T-cell (primary cell): ENCODE results near the gene CCL25. TPM values are rescaled to one million over a fixed set of nuclear protein-coding genes. Genes with fewer than 3 reads are reported as not detected.

ENCODE experiments used
- ATAC-seq, 4 experiments: fragments of 200-7000 bp in 3 of 4; fragments of 150-1000 bp in 1 of 4; cut with Tn5 transposase; replicated peaks in 1 of 4; 1 replicate in 3 of 4; 2 replicates in 1 of 4; pipeline ENCODE4 v1.10.0; 2021; ENCODE audit warnings: moderate library complexity in 3 of 4, mild to moderate bottlenecking in 2 of 4, moderate number of reproducible peaks in 1 of 4
- CTCF ChIA-PET, 2 donors: fragments of 300-600 bp; sonication (Branson Sonifier 250); formaldehyde crosslinking; loops; one replicate each; lab custom pipeline; 2022; ENCODE audit warnings: antibody characterized with exemption in 2 of 2; lab: Charles Lee
- POLR2A ChIA-PET, 2 donors: fragments of 300-600 bp; sonication (Branson Sonifier 250); formaldehyde crosslinking; loops; one replicate each; lab custom pipeline; 2022; ENCODE audit warnings: antibody characterized with exemption in 2 of 2; lab: Charles Lee
- DNase-seq, 35 experiments: peaks; one replicate each; pipeline versions ENCODE4 v3.0.0 to v3.0.0-alpha.2; 2013 to 2023
- H3K27ac ChIP-seq: one replicate; pipeline ENCODE4 v1.5.1; 2013; ENCODE audit warnings: low read length
- H3K27me3 ChIP-seq, 2 experiments: replicated peaks in 1 of 2; 1 replicate in 1 of 2; 2 replicates in 1 of 2; pipeline versions ENCODE4 v1.6.1 to v1.7.0; 2013; ENCODE audit warnings: low read length in 1 of 2, mixed read lengths in 1 of 2; ENCODE audit not compliant: control insufficient read depth in 2 of 2, insufficient read depth in 2 of 2; ENCODE audit errors: extremely low read depth in 1 of 2
- H3K36me3 ChIP-seq, 2 donors: 1 replicate in 1 of 2; 2 replicates in 1 of 2; pipeline versions ENCODE4 v1.6.1 to v1.7.0; 2013; ENCODE audit warnings: low read length in 1 of 2; ENCODE audit not compliant: control insufficient read depth in 2 of 2, insufficient read depth in 1 of 2; ENCODE audit errors: extremely low read depth in 1 of 2
- H3K4me1 ChIP-seq, 2 experiments: 1 replicate in 1 of 2; 2 replicates in 1 of 2; pipeline versions ENCODE4 v1.6.1 to v1.7.0; 2013; ENCODE audit warnings: low read length in 2 of 2, mixed read lengths in 1 of 2; ENCODE audit not compliant: insufficient read depth in 2 of 2, control insufficient read depth in 1 of 2; ENCODE audit errors: extremely low read depth in 1 of 2
- H3K4me3 ChIP-seq, 2 donors: 1 replicate in 1 of 2; 2 replicates in 1 of 2; pipeline versions ENCODE4 v1.5.1 to v1.7.0; 2013; ENCODE audit warnings: mild to moderate bottlenecking in 2 of 2, low read length in 1 of 2, moderate library complexity in 1 of 2; ENCODE audit not compliant: control insufficient read depth in 1 of 2; ENCODE audit errors: extremely low read depth in 1 of 2
- H3K9me3 ChIP-seq: 2 replicates; pipeline ENCODE4 v1.7.0; 2013
- H3K27ac Mint-ChIP-seq, 2 donors: one replicate each; pipeline ENCODE4 v1.8.0; 2020 to 2021; ENCODE audit warnings: mild to moderate bottlenecking in 2 of 2, mixed read lengths in 2 of 2
- H3K27me3 Mint-ChIP-seq, 2 donors: one replicate each; pipeline ENCODE4 v1.8.0; 2021 to 2022; ENCODE audit warnings: mixed read lengths in 2 of 2
- H3K36me3 Mint-ChIP-seq: one replicate; pipeline ENCODE4 v1.8.0; 2021; ENCODE audit warnings: mixed read lengths
- H3K4me1 Mint-ChIP-seq, 3 donors: one replicate each; pipeline ENCODE4 v1.8.0; 2020 to 2022; ENCODE audit warnings: mixed read lengths in 3 of 3, mild to moderate bottlenecking in 1 of 3
- H3K4me3 Mint-ChIP-seq, 3 donors: one replicate each; pipeline ENCODE4 v1.8.0; 2020 to 2022; ENCODE audit warnings: mild to moderate bottlenecking in 3 of 3, mixed read lengths in 3 of 3, moderate library complexity in 3 of 3
- H3K9me3 Mint-ChIP-seq, 3 donors: one replicate each; pipeline ENCODE4 v1.8.0; 2020 to 2022; ENCODE audit warnings: mixed read lengths in 3 of 3
- WGBS: methylation state at CpG from one replicate; pipeline ENCODE4 v1.1.5; 2013; ENCODE audit warnings: missing lambda C conversion rate; ENCODE audit not compliant: insufficient coverage; 5-methylcytosine and 5-hydroxymethylcytosine counted together
- total RNA-seq, 35 experiments: library from RNA in 6 of 35; stranded (reverse) in 6 of 35; fragments of 120-200 nt in 1 of 35; gene quantifications; one replicate each; pipeline versions ENCODE4 v1.2.1 to v1.2.4 and lab custom pipeline; 2013 to 2026

CCL25 gene
- total RNA-seq = 1 to 10 TPM in 1 of 5 donors, not detected in 4; 1.4 TPM
- total RNA-seq (2013) = not detected
- 0 to 0.13 (median 0) reads per million in 29 experiments for total RNA-seq (lab: John Stamatoyannopoulos, UW)

GRCh38 chr19:8052464-8052859 is at the start of gene CCL25:
CCL25 (plus strand) TSS chr19:8052760; CDS start chr19:8053050, 290 bp downstream.
- 82% methylated on average over 6 of the region's 7 CpGs for WGBS
- CTCF ChIA-PET = no interaction called here

DNA sequence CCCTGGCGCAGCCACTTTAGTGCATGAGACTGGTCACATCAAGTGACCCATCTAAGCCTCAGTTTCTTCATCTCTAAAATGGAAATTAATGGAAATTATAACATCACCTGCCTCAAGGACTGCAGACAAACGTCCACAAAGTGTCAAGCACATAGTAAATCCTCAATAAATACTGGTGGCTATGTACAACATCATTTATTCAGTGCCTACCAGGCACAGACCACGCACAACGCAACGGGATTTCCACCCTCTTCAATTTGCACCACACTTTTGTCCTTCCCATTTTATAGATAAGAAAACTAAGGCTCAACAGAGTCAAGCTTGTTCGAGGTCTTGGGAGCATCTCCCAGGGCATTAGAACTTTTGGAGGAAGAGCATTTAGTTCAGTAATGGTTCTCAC is 48.6 kb upstream of the CCL25 start:
- H3K9me3 Mint-ChIP-seq = no peaks in the 10 kb centered on the region
- WGBS = no CpG with 5 or more reads among the region's 6 CpGs
- DNase-seq (no peak), ATAC-seq (no peak)
- H3K27ac Mint-ChIP-seq = peak overlapping the region; percentile 71 to 72
- H3K4me1 ChIP-seq = peaks cover 10 to 56% of the 10 kb centered on the region in 2 experiments
- CTCF ChIA-PET = interaction anchor here in 1 of 2 donors (0.8 kb wide), 1 partner anchor 31 kb away, joined by 3 read pairs; no protein-coding TSS in a partner anchor
- peaks cover 0 to 6% of the 10 kb centered on the region in 2 donors for H3K36me3 ChIP-seq
- H3K36me3 Mint-ChIP-seq = peaks cover 4% of the 10 kb centered on the region
- no peaks in the 10 kb centered on the region for H3K27me3 Mint-ChIP-seq
- H3K4me1 Mint-ChIP-seq = peaks cover 45 to 52% (median 46%) of the 10 kb centered on the region in 3 donors
- no peaks in the 10 kb centered on the region for H3K9me3 ChIP-seq
- no peak overlapping the region for H3K27ac ChIP-seq
- peak overlapping the region in 1 of 2 donors; percentile 54 for H3K4me3 ChIP-seq
- no peaks in the 10 kb centered on the region for H3K27me3 ChIP-seq
- peak overlapping the region; percentile 87 to 90 (median 89) for H3K4me3 Mint-ChIP-seq
- POLR2A ChIA-PET = no interaction called here

More at GRCh38 chr19:8052464-8052859, at the start of gene CCL25:
- H3K27ac ChIP-seq = no peak within 1 kb of the TSS
- H3K4me1 Mint-ChIP-seq = peaks cover 13 to 17% (median 16%) of the 10 kb centered on the region in 3 donors
- H3K4me3 Mint-ChIP-seq = peak within 1 kb of the TSS in 1 of 3 donors; percentile 32
- DNase-seq = no peak
- no peaks in the 10 kb centered on the region for H3K27me3 Mint-ChIP-seq
- H3K27ac Mint-ChIP-seq = peak within 1 kb of the TSS; percentile 1 to 85
- no peaks in the 10 kb centered on the region for H3K9me3 ChIP-seq
- H3K4me3 ChIP-seq = no peak within 1 kb of the TSS
- POLR2A ChIA-PET = no interaction called here
- no peaks in the 10 kb centered on the region for H3K36me3 Mint-ChIP-seq
- no peaks in the 10 kb centered on the region for H3K36me3 ChIP-seq
- H3K27me3 ChIP-seq = peaks cover 0 to 14% of the 10 kb centered on the region in 2 experiments
- peaks cover 0 to 22% of the 10 kb centered on the region in 2 experiments for H3K4me1 ChIP-seq
- no peaks in the 10 kb centered on the region for H3K9me3 Mint-ChIP-seq
- ATAC-seq = no peak

DNA sequence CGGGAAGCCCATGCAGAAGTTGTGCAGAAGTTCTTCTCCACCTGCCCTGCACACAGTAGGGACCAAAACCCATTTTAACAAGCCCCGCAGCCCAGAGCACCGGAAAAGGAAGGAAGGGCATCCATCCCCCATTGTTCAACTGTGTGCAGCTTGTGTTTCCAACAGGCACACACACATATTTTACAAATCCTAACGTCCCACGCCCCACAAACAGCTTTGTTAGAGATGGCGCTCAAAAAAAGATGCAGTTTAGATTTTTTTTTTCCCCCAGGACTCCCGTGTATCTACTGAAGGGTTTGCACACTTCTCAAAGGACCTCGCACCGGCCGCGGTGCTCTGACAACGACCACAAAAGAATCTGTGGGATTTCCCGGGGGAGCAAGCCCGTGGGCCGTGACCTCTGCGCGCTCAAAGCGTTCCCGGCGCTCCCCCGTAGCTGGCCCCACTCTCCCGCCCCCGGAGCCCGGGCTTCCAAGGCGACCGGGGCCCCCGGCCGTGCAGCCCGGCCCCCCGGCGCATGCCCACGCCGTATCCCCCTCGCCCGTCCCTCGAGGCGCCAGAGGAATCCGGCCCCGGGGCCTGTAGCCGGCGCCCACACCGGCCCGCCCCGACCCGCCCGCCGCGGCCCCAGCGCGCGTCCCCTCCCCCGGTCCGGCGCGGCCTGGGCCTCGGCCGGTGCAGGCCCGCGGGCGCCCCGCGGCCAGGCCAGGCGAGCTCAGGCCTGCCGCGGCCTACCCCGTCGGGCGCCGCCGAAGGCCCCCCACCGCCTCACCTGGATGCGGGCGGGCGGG is 47.6 kb upstream of the CCL25 start:
- Mint-ChIP-seq H3K27me3 (no peaks in the 10 kb centered on the region), H3K4me1 (peaks cover 41 to 46% (median 42%) of the 10 kb centered on the region in 3 donors)
- H3K27ac ChIP-seq = peak overlapping the region; percentile 41

GRCh38 chr19:8005534-8006256 is 46.9 kb upstream of the CCL25 start, which contains the start of gene ELAVL1:
ELAVL1 (minus strand) TSS chr19:8005641; CDS start chr19:7991815, 13,826 bp downstream.
- ChIA-PET CTCF (interaction anchor here in 1 of 2 donors (0.7 to 1.6 kb wide), 2 partner anchors 61 to 62 kb away, joined by 3 to 4 read pairs; partner anchors contain the start of gene TIMM44), POLR2A (interaction anchor here in 1 of 2 donors (0.7 kb wide), 1 partner anchor 317 kb away, joined by 3 read pairs; no protein-coding TSS in a partner anchor)
- peak within 1 kb of the TSS; percentile 71 to 76 for H3K27ac Mint-ChIP-seq
- under 1% methylated on average over 95 of the region's 98 CpGs for WGBS
- H3K9me3 ChIP-seq = no peaks in the 10 kb centered on the region
- H3K4me1 ChIP-seq = peaks cover 10 to 47% of the 10 kb centered on the region in 2 experiments
- peak within 1 kb of the TSS; percentile 74 to 91 for H3K4me3 ChIP-seq
- peak within 1 kb of the TSS; percentile 79 for H3K27ac ChIP-seq
- no peaks in the 10 kb centered on the region for H3K27me3 ChIP-seq
- peaks cover 35 to 38% (median 36%) of the 10 kb centered on the region in 3 donors for H3K4me1 Mint-ChIP-seq
- H3K36me3 Mint-ChIP-seq = peaks cover 4% of the 10 kb centered on the region
- ATAC-seq (peak; percentile 96 to 97 (median 96)), DNase-seq (peak; percentile 73 to 95 (median 83))
- H3K27me3 Mint-ChIP-seq = no peaks in the 10 kb centered on the region
- no peaks in the 10 kb centered on the region for H3K36me3 ChIP-seq
- H3K9me3 Mint-ChIP-seq = no peaks in the 10 kb centered on the region
- H3K4me3 Mint-ChIP-seq = peak within 1 kb of the TSS; percentile 87 to 90 (median 89)

More for the DNA sequence above, 47.6 kb upstream of the CCL25 start:
- DNase-seq (peak in 7 of 35 experiments; percentile 3 to 55 (median 14)), ATAC-seq (peak; percentile 16 to 40 (median 32))
- WGBS = 0% methylated on average over 70 of the region's 74 CpGs
- Mint-ChIP-seq H3K36me3 (peaks cover 4% of the 10 kb centered on the region), H3K4me3 (peak overlapping the region; percentile 87 to 90 (median 89)), H3K9me3 (no peaks in the 10 kb centered on the region), H3K27ac (peak overlapping the region; percentile 71 to 72)
- H3K9me3 ChIP-seq = no peaks in the 10 kb centered on the region
- H3K4me3 ChIP-seq = peak overlapping the region; percentile 21 to 54
- ChIA-PET CTCF (interaction anchor here in 1 of 2 donors (0.7 to 1.6 kb wide), 3 partner anchors 61 to 102 kb away, joined by 3 to 4 read pairs (median 3); partner anchors contain the start of gene TIMM44), POLR2A (interaction anchor here in 1 of 2 donors (0.5 to 0.7 kb wide), 2 partner anchors 85 to 1334 kb away, joined by 3 read pairs; partner anchors contain the start of gene SNAPC2)
- no peaks in the 10 kb centered on the region for H3K27me3 ChIP-seq
- peaks cover 10 to 50% of the 10 kb centered on the region in 2 experiments for H3K4me1 ChIP-seq
- peaks cover 0 to 5% of the 10 kb centered on the region in 2 donors for H3K36me3 ChIP-seq

DNA sequence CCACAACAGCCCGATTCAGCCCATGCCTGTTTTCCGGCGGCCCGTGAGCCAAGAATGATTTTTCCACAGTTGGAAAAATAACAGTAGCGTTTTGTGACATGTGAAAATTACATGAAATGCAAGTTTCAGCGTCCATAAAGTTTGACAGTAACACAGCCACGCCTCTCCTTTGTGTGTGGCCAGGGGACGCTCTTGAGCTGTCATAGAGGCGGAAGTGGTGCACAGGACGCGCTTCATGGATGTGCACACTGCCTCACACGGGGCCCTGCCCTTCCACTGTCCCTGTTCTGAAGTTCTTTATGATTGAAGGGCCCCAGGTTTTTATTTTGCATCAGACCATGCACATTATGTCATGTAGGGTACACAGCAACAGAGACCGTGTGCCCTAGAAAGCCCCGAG is 34.8 kb upstream of the CCL25 start:
- H3K36me3 Mint-ChIP-seq = no peaks in the 10 kb centered on the region
- H3K4me1 Mint-ChIP-seq = peaks cover 7 to 9% (median 8%) of the 10 kb centered on the region in 3 donors
- no peaks in the 10 kb centered on the region for H3K27me3 Mint-ChIP-seq
- DNase-seq = peak in 31 of 35 experiments; percentile 5 to 63 (median 42)
- peak; percentile 84 to 96 (median 88) for ATAC-seq
- H3K4me3 Mint-ChIP-seq = no peak overlapping the region
- no peak overlapping the region for H3K27ac Mint-ChIP-seq
- Histone ChIP-seq H3K4me3 (no peak overlapping the region), H3K4me1 (peaks cover 0 to 4% of the 10 kb centered on the region in 2 experiments), H3K27ac (no peak overlapping the region), H3K27me3 (no peaks in the 10 kb centered on the region), H3K36me3 (no peaks in the 10 kb centered on the region), H3K9me3 (no peaks in the 10 kb centered on the region)
- ChIA-PET POLR2A (no interaction called here), CTCF (interaction anchor here in 1 of 2 donors (0.6 kb wide), 2 partner anchors 227 to 1666 kb away, joined by 3 read pairs; no protein-coding TSS in a partner anchor)
- no peaks in the 10 kb centered on the region for H3K9me3 Mint-ChIP-seq
- WGBS = 73% methylated on average over 14 of the region's 14 CpGs
